GM12878 (cell line): ENCODE measurements around the gene PIGV. TPM values are rescaled to one million over a fixed set of nuclear protein-coding genes. Genes with fewer than 3 reads are reported as not detected.
A peak's percentile ranks its signal among the peaks of the same experiment; 100 is the strongest.

Experiments used
- ATAC-seq: fragments of 200-7000 bp; cut with Tn5 transposase; 3 replicates; pipeline ENCODE4 v1.9.1; 2020; ENCODE audit warnings: mild to moderate bottlenecking, moderate library complexity
- BruUV-seq: library from RNA; stranded (reverse); fragments of 400-500 nt; replicated peaks from 2 replicates; lab custom pipeline; 2021; lab: Mats Ljungman, UMichigan
- CTCF ChIA-PET: fragments of 300-600 bp; sonication (Branson Sonifier 250); formaldehyde crosslinking; extraction: SDS; loops from one replicate; lab custom pipeline; 2021; ENCODE audit warnings: inconsistent platforms; lab: Yijun Ruan, JAX
- POLR2A ChIA-PET: fragments of 350-600 bp; formaldehyde crosslinking; extraction: SDS; loops from one replicate; lab custom pipeline; 2021; ENCODE audit warnings: inconsistent platforms; lab: Charles Lee
- RAD21 ChIA-PET: fragments of 300-600 bp; sonication (Branson Sonifier 250); formaldehyde crosslinking; loops from one replicate; lab custom pipeline; 2023; ENCODE audit warnings: antibody characterized with exemption; ENCODE audit not compliant: unreplicated experiment; lab: Charles Lee
- SMC1A ChIA-PET: fragments of 300-600 bp; sonication (Branson Sonifier 250); formaldehyde crosslinking; loops from one replicate; lab custom pipeline; 2023; ENCODE audit not compliant: unreplicated experiment, uncharacterized antibody; lab: Charles Lee
- DNase-seq: peaks from one replicate; pipeline ENCODE4 v3.0.0-alpha.2; 2011; ENCODE audit warnings: low read depth, low spot score
- FAIRE-seq: peaks from 3 replicates; lab custom pipeline; 2011; peaks lifted over from hg19 to GRCh38; lab: Jason Lieb, UNC
- H2AFZ ChIP-seq: 2 replicates; pipeline ENCODE4 v1.6.0; 2011; ENCODE audit warnings: low read depth, low read length, control low read depth; ENCODE audit not compliant: control insufficient read depth
- H3K27ac ChIP-seq: 2 replicates; pipeline ENCODE4 v1.5.1; 2011; ENCODE audit warnings: control low read depth; ENCODE audit not compliant: control insufficient read depth, insufficient read depth
- H3K27me3 ChIP-seq, 2 experiments: replicated peaks in 1 of 2; 2 replicates each; pipeline versions ENCODE4 v1.6.0 to v1.6.1; 2011; ENCODE audit warnings: low read length in 1 of 2; ENCODE audit not compliant: control insufficient read depth in 2 of 2, insufficient read depth in 2 of 2
- H3K36me3 ChIP-seq, 2 experiments: 2 replicates each; pipeline ENCODE4 v1.5.1; 2011; ENCODE audit warnings: low read length in 1 of 2; ENCODE audit not compliant: control insufficient read depth in 2 of 2, insufficient read depth in 2 of 2
- H3K4me1 ChIP-seq: 2 replicates; pipeline ENCODE4 v1.6.1; 2011; ENCODE audit warnings: mild to moderate bottlenecking, low read length, moderate library complexity, mixed read lengths; ENCODE audit not compliant: control insufficient read depth, insufficient read depth
- H3K4me2 ChIP-seq: 2 replicates; pipeline ENCODE4 v1.6.0; 2011; ENCODE audit warnings: control low read depth; ENCODE audit not compliant: control insufficient read depth, insufficient read depth
- H3K4me3 ChIP-seq: fragments of 200-600 bp; sonication (generic); 2 replicates; pipeline ENCODE4 v1.5.1; 2016
- H3K79me2 ChIP-seq: 2 replicates; pipeline ENCODE4 v1.6.0; 2011; ENCODE audit warnings: low read length; ENCODE audit not compliant: control insufficient read depth, insufficient read depth
- H3K9ac ChIP-seq: 2 replicates; pipeline ENCODE4 v1.8.0; 2011; ENCODE audit warnings: low read length, control low read depth, mixed read lengths; ENCODE audit not compliant: control insufficient read depth, insufficient read depth
- H3K9me3 ChIP-seq: replicated peaks from 3 replicates; pipeline ENCODE4 v1.5.1; 2011; ENCODE audit warnings: mild to moderate bottlenecking, low read length; ENCODE audit not compliant: control insufficient read depth, insufficient read depth
- H4K20me1 ChIP-seq: 2 replicates; pipeline ENCODE4 v1.6.0; 2011; ENCODE audit not compliant: control insufficient read depth, insufficient read depth
- ESRRA ChIP-seq: IDR thresholded peaks from 2 replicates; pipeline ENCODE4 v1.6.1; 2012; ENCODE audit warnings: mild to moderate bottlenecking, low read length, improper control_type of control experiment
- MTA3 ChIP-seq: IDR thresholded peaks from 2 replicates; pipeline ENCODE4 v1.6.1; 2012; ENCODE audit warnings: low read length, inconsistent platforms, borderline replicate concordance
- WGBS: methylation state at CpG from one replicate; pipeline ENCODE4 v1.1.6; 2016; ENCODE audit warnings: low lambda C conversion rate; ENCODE audit not compliant: insufficient replicate concordance, insufficient coverage; ENCODE audit errors: missing lambda C conversion rate; 5-methylcytosine and 5-hydroxymethylcytosine counted together
- in situ Hi-C: fragments of 300-500 bp; cut with MboI; formaldehyde crosslinking; loops from 9 replicates; pipeline ENCODE4 v1.14.3; 2018; ENCODE audit warnings: mixed read lengths
- intact Hi-C: fragments of 100-400 bp; cut with micrococcal nuclease; formaldehyde crosslinking; loops from one replicate; pipeline ENCODE4 v1.14.2; 2022; ENCODE audit not compliant: unreplicated experiment
- polyA plus RNA-seq, 11 experiments: library from polyadenylated mRNA; depleted of rRNA in 4 of 11; unstranded in 6 of 11; stranded (reverse) in 5 of 11; fragments of >200 nt; fragmentation: Nextera tagmentation in 4 of 11; fragmentation: Illumina TruSeq in 1 of 11; extraction: Ambion mirVana in 4 of 11; extraction: Trizol in 1 of 11; gene quantifications; 1 replicate in 1 of 11; 2 replicates in 10 of 11; pipeline versions ENCODE4 v1.2.1 to v1.2.3, GENCODE V29; 2011 to 2016; ENCODE audit warnings: inconsistent platforms in 2 of 11, missing spikeins in 2 of 11, low read depth in 1 of 11
- total RNA-seq, 4 experiments: library from RNA; depleted of rRNA in 3 of 4; stranded (reverse); fragments of >200 nt in 3 of 4; fragmentation: Illumina TruSeq in 1 of 4; extraction: Trizol in 1 of 4; gene quantifications; 2 replicates each; pipeline versions ENCODE4 v1.2.1 to v1.2.3, GENCODE V29; 2013 to 2021
- TF ChIP-seq, protein P1 (sequence below): IDR thresholded peaks from 2 replicates; pipeline ENCODE4 v1.6.1; 2012; ENCODE audit warnings: low read depth, low read length, improper control_type of control experiment
- TF ChIP-seq, protein P2 (sequence below): fragments of 450-650 bp; IDR thresholded peaks from 2 replicates; pipeline ENCODE4 v1.6.1; 2016; ENCODE audit warnings: mild to moderate bottlenecking
- TF ChIP-seq, protein P3 (sequence below): fragments of 450-650 bp; formaldehyde crosslinking; IDR thresholded peaks from 2 replicates; pipeline ENCODE4 v1.5.0; 2022; ENCODE audit warnings: mild to moderate bottlenecking, missing genetic modification characterization
- TF ChIP-seq, protein P4 (sequence below): fragments of 450-650 bp; formaldehyde crosslinking; IDR thresholded peaks from 2 replicates; pipeline ENCODE4 v1.4.0; 2022; ENCODE audit warnings: mild to moderate bottlenecking, moderate library complexity

The PIGV gene
- total and polyA plus RNA-seq, 10 of the 15 experiments (the other 5 are each of a cell fraction or from before 2014, with no cell fraction given): 8.8 to 18.1 (median 11.9) TPM

DNA sequence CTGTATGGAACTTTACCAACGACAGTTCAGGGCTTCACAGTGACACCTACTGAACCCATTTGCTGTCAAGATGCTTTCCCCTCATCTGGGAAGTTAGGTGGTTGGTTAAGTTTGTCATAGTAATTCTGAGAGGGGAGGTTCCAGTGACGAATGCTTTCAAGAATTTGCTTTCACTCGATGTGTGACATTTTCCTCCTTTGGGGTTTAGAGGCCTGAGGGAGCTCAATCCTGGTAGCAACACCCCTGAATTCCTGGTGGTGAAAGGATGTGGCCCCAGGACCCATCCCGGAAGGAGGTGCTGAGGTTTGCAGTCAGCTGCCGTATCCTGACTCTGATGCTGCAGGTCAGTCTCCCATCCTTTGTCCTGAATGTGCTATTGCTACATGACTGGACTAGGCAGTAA is 2.8 kb downstream of the PIGV start (continued):
- TF ChIP-seq, protein P1, sequence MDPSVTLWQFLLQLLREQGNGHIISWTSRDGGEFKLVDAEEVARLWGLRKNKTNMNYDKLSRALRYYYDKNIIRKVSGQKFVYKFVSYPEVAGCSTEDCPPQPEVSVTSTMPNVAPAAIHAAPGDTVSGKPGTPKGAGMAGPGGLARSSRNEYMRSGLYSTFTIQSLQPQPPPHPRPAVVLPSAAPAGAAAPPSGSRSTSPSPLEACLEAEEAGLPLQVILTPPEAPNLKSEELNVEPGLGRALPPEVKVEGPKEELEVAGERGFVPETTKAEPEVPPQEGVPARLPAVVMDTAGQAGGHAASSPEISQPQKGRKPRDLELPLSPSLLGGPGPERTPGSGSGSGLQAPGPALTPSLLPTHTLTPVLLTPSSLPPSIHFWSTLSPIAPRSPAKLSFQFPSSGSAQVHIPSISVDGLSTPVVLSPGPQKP: no peak

DNA sequence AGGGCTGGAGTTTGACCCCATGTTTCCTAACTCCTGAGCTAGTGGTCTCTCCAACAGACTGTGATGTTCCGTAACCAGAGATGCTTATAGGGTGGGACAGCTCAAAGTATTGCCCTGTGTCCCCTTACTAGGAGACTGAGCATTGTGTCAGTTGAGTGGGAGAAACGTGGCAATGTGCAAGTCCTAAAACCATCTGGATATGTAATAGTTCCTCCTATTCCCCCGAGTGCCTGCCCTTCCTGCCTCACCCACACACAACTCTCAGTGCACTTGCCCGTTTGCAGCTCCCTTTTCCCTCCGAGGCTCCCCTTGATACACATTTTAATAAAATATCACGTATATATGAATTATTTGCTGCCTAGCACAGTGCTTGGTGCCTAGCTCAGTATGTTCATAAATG is 3.4 kb downstream of the PIGV start:
- FAIRE-seq (no peak), DNase-seq (no peak), ATAC-seq (no peak)
- 77% methylated on average over 6 of the region's 6 CpGs for WGBS
- Histone ChIP-seq H3K4me3 (no peak overlapping the region), H3K9ac (peak overlapping the region; percentile 35), H3K27me3 (no peaks in the 10 kb centered on the region), H4K20me1 (no peaks in the 10 kb centered on the region), H3K4me1 (peaks cover 32% of the 10 kb centered on the region), H3K27ac (peak overlapping the region; percentile 99), H3K79me2 (peaks cover 23% of the 10 kb centered on the region), H3K9me3 (no peaks in the 10 kb centered on the region), H3K4me2 (peak overlapping the region; percentile 67), H2AFZ (no peak overlapping the region), H3K36me3 (peaks cover 2% of the 10 kb centered on the region in 2 experiments; a peak in 3 of 4 replicates)
- SMC1A ChIA-PET: interaction anchor here (0.6 to 9.3 kb wide), 19 partner anchors 9 to 197 kb away, joined by 3 to 268 read pairs (median 9); no protein-coding TSS in a partner anchor
- in situ Hi-C loops (no loop called here), intact Hi-C loops (loop anchor here (5.0 kb wide), 1 partner anchor 86 kb away; no protein-coding TSS in a partner anchor)
- CTCF ChIA-PET: interaction anchor here (0.8 to 7.6 kb wide), 30 partner anchors 9 to 252 kb away, joined by 3 to 450 read pairs (median 14); no protein-coding TSS in a partner anchor
- RAD21 ChIA-PET: interaction anchor here (0.7 to 6.4 kb wide), 23 partner anchors 10 to 291 kb away, joined by 3 to 262 read pairs (median 9); partner anchors contain the start of gene GPN2
- TF ChIP-seq, protein P2, sequence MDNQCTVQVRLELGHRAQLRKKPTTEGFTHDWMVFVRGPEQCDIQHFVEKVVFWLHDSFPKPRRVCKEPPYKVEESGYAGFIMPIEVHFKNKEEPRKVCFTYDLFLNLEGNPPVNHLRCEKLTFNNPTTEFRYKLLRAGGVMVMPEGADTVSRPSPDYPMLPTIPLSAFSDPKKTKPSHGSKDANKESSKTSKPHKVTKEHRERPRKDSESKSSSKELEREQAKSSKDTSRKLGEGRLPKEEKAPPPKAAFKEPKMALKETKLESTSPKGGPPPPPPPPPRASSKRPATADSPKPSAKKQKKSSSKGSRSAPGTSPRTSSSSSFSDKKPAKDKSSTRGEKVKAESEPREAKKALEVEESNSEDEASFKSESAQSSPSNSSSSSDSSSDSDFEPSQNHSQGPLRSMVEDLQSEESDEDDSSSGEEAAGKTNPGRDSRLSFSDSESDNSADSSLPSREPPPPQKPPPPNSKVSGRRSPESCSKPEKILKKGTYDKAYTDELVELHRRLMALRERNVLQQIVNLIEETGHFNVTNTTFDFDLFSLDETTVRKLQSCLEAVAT: no peak
- TF ChIP-seq, protein P3, sequence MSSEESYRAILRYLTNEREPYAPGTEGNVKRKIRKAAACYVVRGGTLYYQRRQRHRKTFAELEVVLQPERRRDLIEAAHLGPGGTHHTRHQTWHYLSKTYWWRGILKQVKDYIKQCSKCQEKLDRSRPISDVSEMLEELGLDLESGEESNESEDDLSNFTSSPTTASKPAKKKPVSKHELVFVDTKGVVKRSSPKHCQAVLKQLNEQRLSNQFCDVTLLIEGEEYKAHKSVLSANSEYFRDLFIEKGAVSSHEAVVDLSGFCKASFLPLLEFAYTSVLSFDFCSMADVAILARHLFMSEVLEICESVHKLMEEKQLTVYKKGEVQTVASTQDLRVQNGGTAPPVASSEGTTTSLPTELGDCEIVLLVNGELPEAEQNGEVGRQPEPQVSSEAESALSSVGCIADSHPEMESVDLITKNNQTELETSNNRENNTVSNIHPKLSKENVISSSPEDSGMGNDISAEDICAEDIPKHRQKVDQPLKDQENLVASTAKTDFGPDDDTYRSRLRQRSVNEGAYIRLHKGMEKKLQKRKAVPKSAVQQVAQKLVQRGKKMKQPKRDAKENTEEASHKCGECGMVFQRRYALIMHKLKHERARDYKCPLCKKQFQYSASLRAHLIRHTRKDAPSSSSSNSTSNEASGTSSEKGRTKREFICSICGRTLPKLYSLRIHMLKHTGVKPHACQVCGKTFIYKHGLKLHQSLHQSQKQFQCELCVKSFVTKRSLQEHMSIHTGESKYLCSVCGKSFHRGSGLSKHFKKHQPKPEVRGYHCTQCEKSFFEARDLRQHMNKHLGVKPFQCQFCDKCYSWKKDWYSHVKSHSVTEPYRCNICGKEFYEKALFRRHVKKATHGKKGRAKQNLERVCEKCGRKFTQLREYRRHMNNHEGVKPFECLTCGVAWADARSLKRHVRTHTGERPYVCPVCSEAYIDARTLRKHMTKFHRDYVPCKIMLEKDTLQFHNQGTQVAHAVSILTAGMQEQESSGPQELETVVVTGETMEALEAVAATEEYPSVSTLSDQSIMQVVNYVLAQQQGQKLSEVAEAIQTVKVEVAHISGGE (CRISPR knock-in tag): no peak
- TF ChIP-seq, protein P4, sequence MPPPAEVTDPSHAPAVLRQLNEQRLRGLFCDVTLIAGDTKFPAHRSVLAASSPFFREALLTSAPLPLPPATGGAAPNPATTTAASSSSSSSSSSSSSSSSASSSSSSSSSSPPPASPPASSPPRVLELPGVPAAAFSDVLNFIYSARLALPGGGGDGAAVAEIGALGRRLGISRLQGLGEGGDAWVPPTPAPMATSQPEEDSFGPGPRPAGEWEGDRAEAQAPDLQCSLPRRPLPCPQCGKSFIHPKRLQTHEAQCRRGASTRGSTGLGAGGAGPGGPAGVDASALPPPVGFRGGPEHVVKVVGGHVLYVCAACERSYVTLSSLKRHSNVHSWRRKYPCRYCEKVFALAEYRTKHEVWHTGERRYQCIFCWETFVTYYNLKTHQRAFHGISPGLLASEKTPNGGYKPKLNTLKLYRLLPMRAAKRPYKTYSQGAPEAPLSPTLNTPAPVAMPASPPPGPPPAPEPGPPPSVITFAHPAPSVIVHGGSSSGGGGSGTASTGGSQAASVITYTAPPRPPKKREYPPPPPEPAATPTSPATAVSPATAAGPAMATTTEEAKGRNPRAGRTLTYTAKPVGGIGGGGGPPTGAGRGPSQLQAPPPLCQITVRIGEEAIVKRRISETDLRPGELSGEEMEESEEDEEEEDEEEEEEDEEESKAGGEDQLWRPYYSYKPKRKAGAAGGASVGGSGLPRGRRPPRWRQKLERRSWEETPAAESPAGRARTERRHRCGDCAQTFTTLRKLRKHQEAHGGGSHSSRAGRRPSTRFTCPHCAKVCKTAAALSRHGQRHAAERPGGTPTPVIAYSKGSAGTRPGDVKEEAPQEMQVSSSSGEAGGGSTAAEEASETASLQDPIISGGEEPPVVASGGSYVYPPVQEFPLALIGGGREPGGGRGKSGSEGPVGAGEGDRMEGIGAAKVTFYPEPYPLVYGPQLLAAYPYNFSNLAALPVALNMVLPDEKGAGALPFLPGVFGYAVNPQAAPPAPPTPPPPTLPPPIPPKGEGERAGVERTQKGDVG (CRISPR knock-in tag): no peak
- TF ChIP-seq ESRRA: no peak
- TF ChIP-seq MTA3: no peak
- TF ChIP-seq, protein P1: no peak
- POLR2A ChIA-PET: interaction anchor here (0.5 to 5.1 kb wide), 9 partner anchors 9 to 209 kb away, joined by 3 to 69 read pairs (median 6); partner anchors contain the start of gene ARID1A
- BruUV-seq: no TSS peak
